Measurements from ENCODE around the gene SMIM26. TPM values are rescaled to one million over a fixed set of nuclear protein-coding genes. Genes with fewer than 3 reads are reported as not detected.

The SMIM26 gene
- total and polyA plus RNA-seq, 9 of the 15 experiments (the other 6 are each of a cell fraction or from before 2014, with no cell fraction given) = 46.9 to 186 (median 86.5) TPM

DNA sequence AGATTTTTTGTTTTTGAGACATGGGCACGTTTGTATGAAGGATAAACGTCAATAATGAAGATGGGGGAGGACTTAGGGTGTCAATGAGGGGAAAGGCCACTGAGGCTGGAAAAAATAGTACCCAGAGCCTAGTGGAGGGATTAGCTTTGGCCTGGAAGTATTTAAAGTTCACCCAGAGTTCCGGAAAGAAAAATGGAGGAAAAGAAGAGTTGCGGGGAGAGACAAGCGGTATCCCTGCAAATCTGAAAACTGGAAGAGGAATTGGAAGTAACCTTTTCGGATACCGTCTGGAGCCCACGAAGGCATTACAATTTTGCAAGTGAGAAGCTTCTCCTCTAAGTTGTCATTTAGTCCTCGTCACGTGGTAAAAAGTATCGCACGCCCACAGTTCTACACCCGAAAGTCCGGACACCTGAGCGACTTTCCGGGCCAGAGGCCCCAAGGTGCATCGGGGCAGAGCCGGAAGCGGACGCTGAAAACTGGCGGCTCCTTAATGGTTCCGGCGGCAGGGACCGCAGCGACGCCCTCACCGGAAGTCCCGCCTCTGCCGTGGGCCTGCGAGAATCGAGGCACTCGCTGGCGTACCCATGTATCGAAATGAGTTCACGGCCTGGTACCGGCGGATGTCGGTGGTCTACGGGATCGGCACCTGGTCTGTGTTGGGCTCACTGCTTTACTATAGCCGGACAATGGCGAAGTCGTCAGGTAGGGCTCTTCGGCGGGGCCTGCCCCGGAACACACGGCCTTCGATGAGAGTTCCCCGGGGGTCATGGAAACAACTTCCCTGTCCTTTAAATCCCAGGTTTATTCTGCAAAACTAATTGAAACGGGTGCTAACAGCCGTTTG lies at the start of gene SMIM26 (continued):
- 0 out of 4 replicates have a peak, but pooled peaks of 1 of the 2 experiments have one; percentile 39 for TF ChIP-seq KDM4B (IDR thresholded peaks at IDR 0.05; ENCODE audit: borderline replicate concordance in 2 of 2, low read depth in 1 of 2)
- TF ChIP-seq PTBP1 (IDR thresholded peaks at IDR 0.05; ENCODE audit: low read depth, low read length) = no peak
- TF ChIP-seq ILF3 (IDR thresholded peaks at IDR 0.05; ENCODE audit: borderline replicate concordance) = no peak
- TF ChIP-seq RB1 (IDR thresholded peaks at IDR 0.05; ENCODE audit: low read depth) = no peak
- TF ChIP-seq, protein P1, sequence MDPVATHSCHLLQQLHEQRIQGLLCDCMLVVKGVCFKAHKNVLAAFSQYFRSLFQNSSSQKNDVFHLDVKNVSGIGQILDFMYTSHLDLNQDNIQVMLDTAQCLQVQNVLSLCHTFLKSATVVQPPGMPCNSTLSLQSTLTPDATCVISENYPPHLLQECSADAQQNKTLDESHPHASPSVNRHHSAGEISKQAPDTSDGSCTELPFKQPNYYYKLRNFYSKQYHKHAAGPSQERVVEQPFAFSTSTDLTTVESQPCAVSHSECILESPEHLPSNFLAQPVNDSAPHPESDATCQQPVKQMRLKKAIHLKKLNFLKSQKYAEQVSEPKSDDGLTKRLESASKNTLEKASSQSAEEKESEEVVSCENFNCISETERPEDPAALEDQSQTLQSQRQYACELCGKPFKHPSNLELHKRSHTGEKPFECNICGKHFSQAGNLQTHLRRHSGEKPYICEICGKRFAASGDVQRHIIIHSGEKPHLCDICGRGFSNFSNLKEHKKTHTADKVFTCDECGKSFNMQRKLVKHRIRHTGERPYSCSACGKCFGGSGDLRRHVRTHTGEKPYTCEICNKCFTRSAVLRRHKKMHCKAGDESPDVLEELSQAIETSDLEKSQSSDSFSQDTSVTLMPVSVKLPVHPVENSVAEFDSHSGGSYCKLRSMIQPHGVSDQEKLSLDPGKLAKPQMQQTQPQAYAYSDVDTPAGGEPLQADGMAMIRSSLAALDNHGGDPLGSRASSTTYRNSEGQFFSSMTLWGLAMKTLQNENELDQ (CRISPR knock-in tag; IDR thresholded peaks at IDR 0.05; ENCODE audit: borderline replicate concordance) = no peak
- peak; percentile 88 for TF ChIP-seq NR2C1 (IDR thresholded peaks at IDR 0.05)
- TF ChIP-seq NR2C1 (tag; IDR thresholded peaks at IDR 0.05) = peak; percentile 93
- TF ChIP-seq POLR2G (IDR thresholded peaks at IDR 0.05; ENCODE audit: low read depth, low read length) = peak; percentile 84
- TF ChIP-seq, protein P2, sequence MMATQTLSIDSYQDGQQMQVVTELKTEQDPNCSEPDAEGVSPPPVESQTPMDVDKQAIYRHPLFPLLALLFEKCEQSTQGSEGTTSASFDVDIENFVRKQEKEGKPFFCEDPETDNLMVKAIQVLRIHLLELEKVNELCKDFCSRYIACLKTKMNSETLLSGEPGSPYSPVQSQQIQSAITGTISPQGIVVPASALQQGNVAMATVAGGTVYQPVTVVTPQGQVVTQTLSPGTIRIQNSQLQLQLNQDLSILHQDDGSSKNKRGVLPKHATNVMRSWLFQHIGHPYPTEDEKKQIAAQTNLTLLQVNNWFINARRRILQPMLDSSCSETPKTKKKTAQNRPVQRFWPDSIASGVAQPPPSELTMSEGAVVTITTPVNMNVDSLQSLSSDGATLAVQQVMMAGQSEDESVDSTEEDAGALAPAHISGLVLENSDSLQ (IDR thresholded peaks at IDR 0.05) = peak; percentile 65
- TF ChIP-seq, protein P3, sequence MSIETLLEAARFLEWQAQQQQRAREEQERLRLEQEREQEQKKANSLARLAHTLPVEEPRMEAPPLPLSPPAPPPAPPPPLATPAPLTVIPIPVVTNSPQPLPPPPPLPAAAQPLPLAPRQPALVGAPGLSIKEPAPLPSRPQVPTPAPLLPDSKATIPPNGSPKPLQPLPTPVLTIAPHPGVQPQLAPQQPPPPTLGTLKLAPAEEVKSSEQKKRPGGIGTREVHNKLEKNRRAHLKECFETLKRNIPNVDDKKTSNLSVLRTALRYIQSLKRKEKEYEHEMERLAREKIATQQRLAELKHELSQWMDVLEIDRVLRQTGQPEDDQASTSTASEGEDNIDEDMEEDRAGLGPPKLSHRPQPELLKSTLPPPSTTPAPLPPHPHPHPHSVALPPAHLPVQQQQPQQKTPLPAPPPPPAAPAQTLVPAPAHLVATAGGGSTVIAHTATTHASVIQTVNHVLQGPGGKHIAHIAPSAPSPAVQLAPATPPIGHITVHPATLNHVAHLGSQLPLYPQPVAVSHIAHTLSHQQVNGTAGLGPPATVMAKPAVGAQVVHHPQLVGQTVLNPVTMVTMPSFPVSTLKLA (conservative IDR thresholded peaks at IDR 0.05) = peak; percentile 70 to 83
- TF ChIP-seq FOXK1 (CRISPR knock-in tag; IDR thresholded peaks at IDR 0.05; ENCODE audit: borderline replicate concordance) = no peak
- no peak for TF ChIP-seq EP300 (IDR thresholded peaks at IDR 0.05; ENCODE audit: low read length)
- no peak for TF ChIP-seq ZC3H8 (IDR thresholded peaks at IDR 0.05)
- no peak for TF ChIP-seq ZFP30 (CRISPR knock-in tag; IDR thresholded peaks at IDR 0.05; ENCODE audit: borderline replicate concordance)
- no peak for TF ChIP-seq ELF2 (CRISPR knock-in tag; IDR thresholded peaks at IDR 0.05)
- no peak for TF ChIP-seq ZNF695 (CRISPR knock-in tag; IDR thresholded peaks at IDR 0.05)
- TF ChIP-seq ZNF165 (CRISPR knock-in tag; IDR thresholded peaks at IDR 0.05; ENCODE audit: borderline replicate concordance) = no peak
- no peak for TF ChIP-seq SNRNP70 (optimal IDR thresholded peaks at IDR 0.05; ENCODE audit: low read depth, low read length)
- peak; percentile 73 for TF ChIP-seq CXXC5 (CRISPR knock-in tag; IDR thresholded peaks at IDR 0.05)
- TF ChIP-seq, protein P4, sequence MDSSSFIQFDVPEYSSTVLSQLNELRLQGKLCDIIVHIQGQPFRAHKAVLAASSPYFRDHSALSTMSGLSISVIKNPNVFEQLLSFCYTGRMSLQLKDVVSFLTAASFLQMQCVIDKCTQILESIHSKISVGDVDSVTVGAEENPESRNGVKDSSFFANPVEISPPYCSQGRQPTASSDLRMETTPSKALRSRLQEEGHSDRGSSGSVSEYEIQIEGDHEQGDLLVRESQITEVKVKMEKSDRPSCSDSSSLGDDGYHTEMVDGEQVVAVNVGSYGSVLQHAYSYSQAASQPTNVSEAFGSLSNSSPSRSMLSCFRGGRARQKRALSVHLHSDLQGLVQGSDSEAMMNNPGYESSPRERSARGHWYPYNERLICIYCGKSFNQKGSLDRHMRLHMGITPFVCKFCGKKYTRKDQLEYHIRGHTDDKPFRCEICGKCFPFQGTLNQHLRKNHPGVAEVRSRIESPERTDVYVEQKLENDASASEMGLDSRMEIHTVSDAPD (CRISPR knock-in tag; IDR thresholded peaks at IDR 0.05) = no peak
- 0 out of 2 replicates have a peak, but pooled peaks have one; percentile 11 for TF ChIP-seq JUND (IDR thresholded peaks at IDR 0.05; ENCODE audit: borderline replicate concordance, low read depth, low read length)
- no peak; the same call in 2 of the 3 replicates for TF ChIP-seq JUND (tag; IDR thresholded peaks at IDR 0.05; ENCODE audit: borderline replicate concordance, low read depth, low read length)
